ENCODE data around the gene ZNF235. TPM values are rescaled to one million over a fixed set of nuclear protein-coding genes. Genes with fewer than 3 reads are reported as not detected.

The ZNF235 gene
- total RNA-seq, 1 donor from 2014 or later = 8.9 TPM

Small RNA genes lying within 50 kb of the gene (small RNA-seq; reads per million reads assigned to genes)
- gene NDUFA3P1 = not detected

Other genes starting within 250 kb of the ZNF235 start
- 2.6 TPM for gene ZNF284, start 232.9 kb downstream of the ZNF235 start, total RNA-seq
- 30.3 TPM for gene ZNF224, start 210.7 kb downstream of the ZNF235 start, total RNA-seq
- gene ZNF225, start 191.6 kb downstream of the ZNF235 start, total RNA-seq = 7.3 TPM
- 11.5 TPM for gene ZNF234, start 163.5 kb downstream of the ZNF235 start, total RNA-seq
- 15.7 TPM for gene ZNF226, start 139.9 kb downstream of the ZNF235 start, total RNA-seq
- 21.4 TPM for gene ZNF227, start 92.5 kb downstream of the ZNF235 start, total RNA-seq
- 1.6 TPM for gene ZNF233, start 45.1 kb downstream of the ZNF235 start, total RNA-seq
- 5.7 TPM for gene ZNF112, start 51.7 kb upstream of the ZNF235 start, total RNA-seq
- gene ZNF285, start 96.6 kb upstream of the ZNF235 start, total RNA-seq = 7.3 TPM
- gene ZNF229, start 143.4 kb upstream of the ZNF235 start, total RNA-seq = 6.8 TPM
- gene ZNF180, start 195.5 kb upstream of the ZNF235 start, total RNA-seq = 5.7 TPM
- gene CEACAM20, start 224.7 kb upstream of the ZNF235 start, total RNA-seq = not detected